HG02678 (cell line): Measurements from ENCODE around the gene KYNU.
"Not testable (repeated sequence)": the region's sequence is repeated elsewhere in the genome, so short reads cannot be mapped to it uniquely, and the experiment has no call there.

Experiments used
- ATAC-seq: cut with Tn5 transposase; IDR thresholded peaks from one replicate; pipeline ENCODE4 v1.9.1; 2021; ENCODE audit warnings: mild to moderate bottlenecking, moderate library complexity; ENCODE audit not compliant: unreplicated experiment

The KYNU gene

GRCh38 chr2:143083636-143084035, 206.2 kb downstream of the KYNU start:
- ATAC-seq = no peak

GRCh38 chr2:143084462-143084861, 207.0 kb downstream of the KYNU start:
- ATAC-seq = no peak

GRCh38 chr2:143085125-143085784, 207.8 kb downstream of the KYNU start:
- ATAC-seq = peak; percentile 58

- ATAC-seq = no peak
Observed at GRCh38 chr2:143087033-143087432, 209.6 kb downstream of the KYNU start.

- no peak for ATAC-seq
Observed at GRCh38 chr2:143088388-143088787, 210.9 kb downstream of the KYNU start.

GRCh38 chr2:143089520-143089919, 212.1 kb downstream of the KYNU start:
- ATAC-seq = not testable (repeated sequence)
